Measurements from ENCODE around the gene NFASC.

The NFASC gene

DNA sequence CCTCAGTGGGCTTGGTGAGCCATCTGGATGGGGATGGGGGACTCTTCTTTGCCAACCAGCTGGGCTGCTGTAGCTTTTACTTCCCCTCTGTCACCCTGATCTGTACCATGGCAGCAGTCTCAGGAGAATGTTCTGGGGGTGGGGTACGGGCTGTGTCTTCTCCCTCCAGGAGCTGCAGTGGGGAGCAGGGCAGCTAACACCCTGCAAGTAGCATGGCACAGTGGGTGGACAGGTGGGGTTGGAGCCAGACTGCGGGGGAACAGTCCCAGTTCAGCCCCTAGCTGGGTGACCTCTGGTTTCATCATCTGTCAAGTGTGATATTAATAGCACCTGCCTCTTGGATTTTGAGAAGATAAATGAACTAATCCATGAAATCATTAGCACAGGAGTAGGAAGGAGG lies 3.1 kb downstream of the NFASC start:
- Histone ChIP-seq H3K9ac (ENCODE audit: low read length) (no peak overlapping the region), H4K20me1 (ENCODE audit: low read depth, low read length) (no peaks in the 10 kb centered on the region), H2AFZ (ENCODE audit: low read depth, low read length, severe bottlenecking) (no peak overlapping the region), H3K9me2 (replicated peaks; ENCODE audit: insufficient read depth, low read length) (no peaks in the 10 kb centered on the region), H3K27ac (ENCODE audit: low read depth, low read length) (no peak overlapping the region), H3K4me2 (ENCODE audit: low read depth, low read length, poor library complexity, severe bottlenecking) (no peak overlapping the region), H3K27me3 (ENCODE audit: low read length) (no peaks in the 10 kb centered on the region), H3K79me2 (ENCODE audit: insufficient read depth, low read length) (no peaks in the 10 kb centered on the region), H3F3A (ENCODE audit: insufficient read depth) (no peaks in the 10 kb centered on the region), H3K36me3 (ENCODE audit: low read length) (no peaks in the 10 kb centered on the region), H3K9me3 (ENCODE audit: insufficient read depth, low read length) (no peaks in the 10 kb centered on the region), H3K4me3 (ENCODE audit: insufficient read depth, low read length, poor library complexity, severe bottlenecking) (no peak overlapping the region)
- TF ChIP-seq, protein P1, sequence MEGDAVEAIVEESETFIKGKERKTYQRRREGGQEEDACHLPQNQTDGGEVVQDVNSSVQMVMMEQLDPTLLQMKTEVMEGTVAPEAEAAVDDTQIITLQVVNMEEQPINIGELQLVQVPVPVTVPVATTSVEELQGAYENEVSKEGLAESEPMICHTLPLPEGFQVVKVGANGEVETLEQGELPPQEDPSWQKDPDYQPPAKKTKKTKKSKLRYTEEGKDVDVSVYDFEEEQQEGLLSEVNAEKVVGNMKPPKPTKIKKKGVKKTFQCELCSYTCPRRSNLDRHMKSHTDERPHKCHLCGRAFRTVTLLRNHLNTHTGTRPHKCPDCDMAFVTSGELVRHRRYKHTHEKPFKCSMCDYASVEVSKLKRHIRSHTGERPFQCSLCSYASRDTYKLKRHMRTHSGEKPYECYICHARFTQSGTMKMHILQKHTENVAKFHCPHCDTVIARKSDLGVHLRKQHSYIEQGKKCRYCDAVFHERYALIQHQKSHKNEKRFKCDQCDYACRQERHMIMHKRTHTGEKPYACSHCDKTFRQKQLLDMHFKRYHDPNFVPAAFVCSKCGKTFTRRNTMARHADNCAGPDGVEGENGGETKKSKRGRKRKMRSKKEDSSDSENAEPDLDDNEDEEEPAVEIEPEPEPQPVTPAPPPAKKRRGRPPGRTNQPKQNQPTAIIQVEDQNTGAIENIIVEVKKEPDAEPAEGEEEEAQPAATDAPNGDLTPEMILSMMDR (IDR thresholded peaks at IDR 0.05; ENCODE audit: insufficient read depth, low read length, poor library complexity, severe bottlenecking): no peak
- TF ChIP-seq EZH2phosphoT487 (conservative IDR thresholded peaks at IDR 0.05; ENCODE audit: low read length): no peak

DNA sequence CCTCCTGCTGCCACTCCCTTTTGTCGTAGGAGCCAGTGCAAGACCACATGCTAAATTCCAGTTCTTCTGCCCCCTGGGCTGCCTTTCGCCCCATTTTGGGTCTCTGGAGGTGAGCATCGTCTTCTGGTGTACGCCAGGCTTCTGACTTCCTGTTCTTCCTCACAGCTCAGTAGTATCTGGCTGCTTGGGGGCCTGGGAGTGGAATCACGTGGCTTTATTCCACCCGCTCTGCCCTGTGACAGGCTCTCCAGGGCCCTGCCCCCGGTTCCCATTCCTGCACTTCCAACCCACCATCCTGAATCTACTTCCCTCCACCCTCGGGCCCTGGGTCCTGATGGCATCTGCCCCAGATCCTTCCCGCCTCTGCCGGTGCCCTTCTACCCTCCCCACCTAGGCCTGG lies 3.6 kb downstream of the NFASC start:
- no peak overlapping the region for H3K4me2 ChIP-seq (ENCODE audit: low read depth, low read length, poor library complexity, severe bottlenecking)
- H3K36me3 ChIP-seq (ENCODE audit: low read length): no peaks in the 10 kb centered on the region
- no peaks in the 10 kb centered on the region for H4K20me1 ChIP-seq (ENCODE audit: low read depth, low read length)
- no peaks in the 10 kb centered on the region for H3F3A ChIP-seq (ENCODE audit: insufficient read depth)
- no peaks in the 10 kb centered on the region for H3K9me2 ChIP-seq (replicated peaks; ENCODE audit: insufficient read depth, low read length)
- H3K4me3 ChIP-seq (ENCODE audit: insufficient read depth, low read length, poor library complexity, severe bottlenecking): no peak overlapping the region
- no peak overlapping the region for H3K27ac ChIP-seq (ENCODE audit: low read depth, low read length)
- no peak overlapping the region for H3K9ac ChIP-seq (ENCODE audit: low read length)
- no peaks in the 10 kb centered on the region for H3K79me2 ChIP-seq (ENCODE audit: insufficient read depth, low read length)
- H3K9me3 ChIP-seq (ENCODE audit: insufficient read depth, low read length): no peaks in the 10 kb centered on the region
- H2AFZ ChIP-seq (ENCODE audit: low read depth, low read length, severe bottlenecking): no peak overlapping the region
- H3K27me3 ChIP-seq (ENCODE audit: low read length): no peaks in the 10 kb centered on the region
- TF ChIP-seq, protein P1 (IDR thresholded peaks at IDR 0.05; ENCODE audit: insufficient read depth, low read length, poor library complexity, severe bottlenecking): no peak

DNA sequence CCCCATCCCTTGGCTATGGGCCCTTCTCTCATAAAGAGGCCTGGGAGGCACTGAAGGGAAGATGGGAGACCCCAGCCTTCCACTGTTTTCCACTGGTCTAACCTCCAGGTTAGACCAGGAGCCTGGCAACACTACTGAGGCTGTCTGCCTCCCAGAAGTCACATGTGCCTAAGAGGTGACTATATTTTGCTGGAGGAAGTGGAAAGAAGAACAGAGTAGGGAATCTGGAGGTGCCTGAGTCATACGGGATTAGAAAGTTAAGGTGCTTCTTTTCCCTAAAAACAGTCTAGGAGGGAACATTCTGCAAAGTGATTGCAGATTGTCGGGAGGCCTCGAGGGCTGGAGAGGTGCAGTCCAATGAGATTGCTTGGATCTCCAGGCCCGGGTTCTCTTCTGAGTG lies 4.6 kb downstream of the NFASC start:
- Histone ChIP-seq H3K4me3 (ENCODE audit: insufficient read depth, low read length, poor library complexity, severe bottlenecking) (no peak overlapping the region), H2AFZ (ENCODE audit: low read depth, low read length, severe bottlenecking) (no peak overlapping the region), H4K20me1 (ENCODE audit: low read depth, low read length) (no peaks in the 10 kb centered on the region), H3K27ac (ENCODE audit: low read depth, low read length) (no peak overlapping the region), H3K9me3 (ENCODE audit: insufficient read depth, low read length) (no peaks in the 10 kb centered on the region), H3K9ac (ENCODE audit: low read length) (no peak overlapping the region), H3K79me2 (ENCODE audit: insufficient read depth, low read length) (no peaks in the 10 kb centered on the region), H3K4me2 (ENCODE audit: low read depth, low read length, poor library complexity, severe bottlenecking) (no peak overlapping the region), H3F3A (ENCODE audit: insufficient read depth) (no peaks in the 10 kb centered on the region), H3K36me3 (ENCODE audit: low read length) (no peaks in the 10 kb centered on the region), H3K27me3 (ENCODE audit: low read length) (no peaks in the 10 kb centered on the region), H3K9me2 (replicated peaks; ENCODE audit: insufficient read depth, low read length) (no peaks in the 10 kb centered on the region)
- TF ChIP-seq, protein P1 (IDR thresholded peaks at IDR 0.05; ENCODE audit: insufficient read depth, low read length, poor library complexity, severe bottlenecking): no peak
- TF ChIP-seq EZH2phosphoT487 (conservative IDR thresholded peaks at IDR 0.05; ENCODE audit: low read length): no peak

Data from SU-DHL-6 (cell line).